Measurements from ENCODE around the gene ATP2B2.

ATP2B2 gene

DNA sequence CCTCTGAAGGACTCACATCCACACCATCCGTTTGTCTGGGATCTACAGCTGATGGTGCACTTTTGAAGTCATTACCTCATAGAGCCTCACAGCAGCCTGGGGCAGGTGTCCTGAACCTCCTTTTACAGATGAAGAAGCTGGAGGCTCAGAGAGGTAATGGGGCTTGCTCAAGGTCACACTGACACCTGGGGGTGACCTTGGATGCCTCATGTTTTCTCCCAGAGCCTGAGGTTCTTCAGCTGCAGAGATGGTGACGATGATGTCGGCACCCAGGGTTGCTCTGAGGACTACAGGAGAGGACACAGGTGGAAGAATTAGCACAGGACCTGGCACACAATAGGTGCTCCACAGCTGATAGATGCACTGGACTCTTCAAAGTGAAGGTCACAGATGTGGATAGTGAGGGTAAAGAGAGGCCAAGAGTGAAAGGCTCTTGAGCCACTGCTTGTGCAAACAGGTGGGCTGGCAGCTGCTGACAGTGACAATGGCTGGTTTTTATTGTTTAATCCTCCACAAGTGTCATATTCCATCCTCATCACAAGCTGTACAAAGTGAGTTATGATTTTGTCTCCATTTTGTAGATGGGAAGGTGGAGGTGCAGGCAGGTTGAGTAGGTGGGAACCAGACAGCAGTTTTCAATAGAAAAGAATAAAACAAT is 17.4 kb upstream of the ATP2B2 start:
- no peak overlapping the region for H3K4me2 ChIP-seq (ENCODE audit: low read length)
- H3K79me2 ChIP-seq (ENCODE audit: low read length), result no peaks in the 10 kb centered on the region
- H3K9ac ChIP-seq (ENCODE audit: low read length), result no peak overlapping the region
- no peak overlapping the region for H3K4me3 ChIP-seq (ENCODE audit: low read length)
- TF ChIP-seq CTCF (IDR thresholded peaks at IDR 0.05; ENCODE audit: low read depth, low read length), result no peak
- H3K27me3 ChIP-seq (ENCODE audit: low read depth, low read length), result peaks cover 61% of the 10 kb centered on the region
- no peak overlapping the region for H2AFZ ChIP-seq (ENCODE audit: low read depth, low read length)
- H3K36me3 ChIP-seq (replicated peaks; ENCODE audit: low read depth, low read length), result no peaks in the 10 kb centered on the region
- H3K9me3 ChIP-seq (ENCODE audit: insufficient read depth, low read length), result no peaks in the 10 kb centered on the region
- no peaks in the 10 kb centered on the region for H4K20me1 ChIP-seq (ENCODE audit: insufficient read depth, low read length)
- H3K4me1 ChIP-seq (ENCODE audit: low read length), result peaks cover 15% of the 10 kb centered on the region
- no peak overlapping the region for H3K27ac ChIP-seq (ENCODE audit: low read length)

- no peaks in the 10 kb centered on the region for H4K20me1 ChIP-seq (ENCODE audit: insufficient read depth, low read length)
- H3K4me1 ChIP-seq (ENCODE audit: low read length), result peaks cover 23% of the 10 kb centered on the region
- no peaks in the 10 kb centered on the region for H3K36me3 ChIP-seq (replicated peaks; ENCODE audit: low read depth, low read length)
- H3K4me3 ChIP-seq (ENCODE audit: low read length), result no peak overlapping the region
- H3K9me3 ChIP-seq (ENCODE audit: insufficient read depth, low read length), result no peaks in the 10 kb centered on the region
- peaks cover 68% of the 10 kb centered on the region for H3K27me3 ChIP-seq (ENCODE audit: low read depth, low read length)
- H3K4me2 ChIP-seq (ENCODE audit: low read length), result no peak overlapping the region
- TF ChIP-seq EZH2phosphoT487 (IDR thresholded peaks at IDR 0.05; ENCODE audit: low read depth) (no peak), CTCF (IDR thresholded peaks at IDR 0.05; ENCODE audit: low read depth, low read length) (no peak)
- H2AFZ ChIP-seq (ENCODE audit: low read depth, low read length), result no peak overlapping the region
- no peak overlapping the region for H3K27ac ChIP-seq (ENCODE audit: low read length)
- no peaks in the 10 kb centered on the region for H3K79me2 ChIP-seq (ENCODE audit: low read length)
- H3K9ac ChIP-seq (ENCODE audit: low read length), result no peak overlapping the region
Observed at GRCh38 chr3:10521772-10522441, 16.5 kb upstream of the ATP2B2 start.

GRCh38 chr3:10520072-10520471 is 14.7 kb upstream of the ATP2B2 start:
- H3K36me3 ChIP-seq (replicated peaks; ENCODE audit: low read depth, low read length), result no peaks in the 10 kb centered on the region
- peaks cover 35% of the 10 kb centered on the region for H3K4me1 ChIP-seq (ENCODE audit: low read length)
- H3K27me3 ChIP-seq (ENCODE audit: low read depth, low read length), result peaks cover 63% of the 10 kb centered on the region
- no peak overlapping the region for H3K9ac ChIP-seq (ENCODE audit: low read length)
- no peak overlapping the region for H3K4me2 ChIP-seq (ENCODE audit: low read length)
- TF ChIP-seq CTCF (IDR thresholded peaks at IDR 0.05; ENCODE audit: low read depth, low read length), result no peak
- no peak for TF ChIP-seq EZH2phosphoT487 (IDR thresholded peaks at IDR 0.05; ENCODE audit: low read depth)
- no peak overlapping the region for H2AFZ ChIP-seq (ENCODE audit: low read depth, low read length)
- no peaks in the 10 kb centered on the region for H3K79me2 ChIP-seq (ENCODE audit: low read length)
- H3K9me3 ChIP-seq (ENCODE audit: insufficient read depth, low read length), result no peaks in the 10 kb centered on the region
- no peaks in the 10 kb centered on the region for H4K20me1 ChIP-seq (ENCODE audit: insufficient read depth, low read length)
- no peak overlapping the region for H3K4me3 ChIP-seq (ENCODE audit: low read length)
- H3K27ac ChIP-seq (ENCODE audit: low read length), result no peak overlapping the region

GRCh38 chr3:10519236-10519635 is 13.8 kb upstream of the ATP2B2 start:
- peaks cover 35% of the 10 kb centered on the region for H3K4me1 ChIP-seq (ENCODE audit: low read length)
- no peak overlapping the region for H3K27ac ChIP-seq (ENCODE audit: low read length)
- no peaks in the 10 kb centered on the region for H4K20me1 ChIP-seq (ENCODE audit: insufficient read depth, low read length)
- no peak overlapping the region for H2AFZ ChIP-seq (ENCODE audit: low read depth, low read length)
- H3K36me3 ChIP-seq (replicated peaks; ENCODE audit: low read depth, low read length), result no peaks in the 10 kb centered on the region
- H3K79me2 ChIP-seq (ENCODE audit: low read length), result no peaks in the 10 kb centered on the region
- H3K4me3 ChIP-seq (ENCODE audit: low read length), result no peak overlapping the region
- H3K27me3 ChIP-seq (ENCODE audit: low read depth, low read length), result peaks cover 54% of the 10 kb centered on the region
- no peak overlapping the region for H3K9ac ChIP-seq (ENCODE audit: low read length)
- TF ChIP-seq EZH2phosphoT487 (IDR thresholded peaks at IDR 0.05; ENCODE audit: low read depth) (no peak), CTCF (IDR thresholded peaks at IDR 0.05; ENCODE audit: low read depth, low read length) (no peak)
- no peak overlapping the region; the same call in 1 of the 2 replicates for H3K4me2 ChIP-seq (ENCODE audit: low read length)
- H3K9me3 ChIP-seq (ENCODE audit: insufficient read depth, low read length), result no peaks in the 10 kb centered on the region
